DOHH2 (cell line): ENCODE results near the gene SPATA12.

Experiments
- CTCF ChIP-seq: fragments of 200-600 bp; sonication (generic); IDR thresholded peaks from one replicate; pipeline ENCODE4 v1.5.1; 2014; ENCODE audit warnings: antibody characterized with exemption, mild to moderate bottlenecking, low read depth, low read length; ENCODE audit not compliant: poor library complexity, severe bottlenecking
- EZH2phosphoT487 ChIP-seq: fragments of 200-600 bp; sonication (generic); IDR thresholded peaks from 2 replicates; pipeline ENCODE4 v1.6.1; 2017; ENCODE audit warnings: borderline replicate concordance, mild to moderate bottlenecking, antibody characterized with exemption, low read length, moderate library complexity, mixed read lengths

DNA sequence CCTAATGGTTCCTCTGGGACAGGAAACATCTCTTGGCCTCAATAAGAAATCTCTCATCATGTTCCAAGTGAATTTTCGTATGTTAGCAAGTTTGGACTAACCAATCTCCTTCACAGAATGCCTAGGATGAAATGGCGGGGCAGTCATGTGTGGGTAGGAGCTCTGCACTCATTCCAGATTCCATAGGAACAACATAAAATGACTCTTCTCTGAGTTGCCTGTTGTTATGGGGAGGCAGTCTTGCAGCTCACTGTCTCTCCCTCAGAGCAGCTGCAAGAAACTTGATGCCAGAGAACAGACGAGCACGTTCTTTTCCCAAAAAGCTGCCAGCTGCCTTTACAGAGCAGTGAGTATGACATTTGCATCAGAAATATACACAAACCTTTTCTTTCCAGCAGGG, 34.1 kb downstream of the SPATA12 start:
- TF ChIP-seq CTCF (no peak), EZH2phosphoT487 (no peak)
